ENCODE data around the gene C5AR1.

Gene C5AR1

GRCh38 chr19:47371261-47371660, 61.6 kb downstream of the C5AR1 start:
- DNase-seq = no peak
